NCI-H1092 (cell line): ENCODE data around the gene FUZ.

Experiments
- DNase-seq: peaks from one replicate; lab custom pipeline; 2025; lab: John Stamatoyannopoulos, UW

The FUZ gene, protein sequence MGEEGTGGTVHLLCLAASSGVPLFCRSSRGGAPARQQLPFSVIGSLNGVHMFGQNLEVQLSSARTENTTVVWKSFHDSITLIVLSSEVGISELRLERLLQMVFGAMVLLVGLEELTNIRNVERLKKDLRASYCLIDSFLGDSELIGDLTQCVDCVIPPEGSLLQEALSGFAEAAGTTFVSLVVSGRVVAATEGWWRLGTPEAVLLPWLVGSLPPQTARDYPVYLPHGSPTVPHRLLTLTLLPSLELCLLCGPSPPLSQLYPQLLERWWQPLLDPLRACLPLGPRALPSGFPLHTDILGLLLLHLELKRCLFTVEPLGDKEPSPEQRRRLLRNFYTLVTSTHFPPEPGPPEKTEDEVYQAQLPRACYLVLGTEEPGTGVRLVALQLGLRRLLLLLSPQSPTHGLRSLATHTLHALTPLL

DNA sequence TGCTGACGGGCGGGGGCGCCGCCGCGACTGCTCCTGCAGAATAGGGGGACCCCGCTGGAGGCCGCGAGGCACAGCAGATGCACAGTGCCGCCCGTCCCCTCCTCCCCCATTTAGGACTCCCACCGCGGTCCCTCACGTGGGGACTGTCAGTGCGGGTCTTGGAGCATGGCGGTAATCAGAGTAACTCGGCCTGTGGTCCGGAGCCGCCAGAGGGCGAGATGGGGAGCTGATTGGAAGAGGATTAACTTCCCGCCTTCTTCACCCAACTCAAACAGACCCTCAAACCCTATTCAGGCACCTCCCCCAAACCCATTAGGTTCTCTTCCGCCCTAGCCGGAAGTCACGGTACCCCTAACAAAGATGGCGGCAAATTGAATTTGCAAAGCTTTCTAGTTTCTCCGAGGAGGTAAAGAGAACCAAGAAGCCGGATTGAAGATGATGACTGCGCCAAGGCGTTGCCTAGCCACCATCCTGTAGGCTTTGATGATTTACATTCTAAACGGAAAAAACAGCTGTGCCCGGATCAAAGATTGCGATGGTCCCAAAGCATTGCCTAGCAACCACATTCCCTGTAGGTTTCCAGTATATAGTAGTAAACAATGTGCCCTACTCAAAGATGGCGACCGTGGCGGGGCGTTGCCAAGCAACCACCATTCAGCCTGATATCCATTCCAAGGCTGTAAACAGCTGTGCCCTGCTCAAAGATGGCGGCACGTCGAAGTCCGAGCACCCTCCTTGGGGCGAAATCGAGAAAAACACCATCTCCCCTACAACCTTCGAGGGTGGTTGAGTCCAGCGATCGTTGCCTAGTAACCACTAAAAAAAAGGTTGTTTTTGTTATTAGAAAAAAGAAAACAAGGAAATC lies at the start of gene FUZ:
TSS of gene FUZ (minus strand) at position 296 of the 865 bp plus-strand sequence. CDS start at position 110, 186 bp downstream.
- DNase-seq: peak; percentile 96

DNA sequence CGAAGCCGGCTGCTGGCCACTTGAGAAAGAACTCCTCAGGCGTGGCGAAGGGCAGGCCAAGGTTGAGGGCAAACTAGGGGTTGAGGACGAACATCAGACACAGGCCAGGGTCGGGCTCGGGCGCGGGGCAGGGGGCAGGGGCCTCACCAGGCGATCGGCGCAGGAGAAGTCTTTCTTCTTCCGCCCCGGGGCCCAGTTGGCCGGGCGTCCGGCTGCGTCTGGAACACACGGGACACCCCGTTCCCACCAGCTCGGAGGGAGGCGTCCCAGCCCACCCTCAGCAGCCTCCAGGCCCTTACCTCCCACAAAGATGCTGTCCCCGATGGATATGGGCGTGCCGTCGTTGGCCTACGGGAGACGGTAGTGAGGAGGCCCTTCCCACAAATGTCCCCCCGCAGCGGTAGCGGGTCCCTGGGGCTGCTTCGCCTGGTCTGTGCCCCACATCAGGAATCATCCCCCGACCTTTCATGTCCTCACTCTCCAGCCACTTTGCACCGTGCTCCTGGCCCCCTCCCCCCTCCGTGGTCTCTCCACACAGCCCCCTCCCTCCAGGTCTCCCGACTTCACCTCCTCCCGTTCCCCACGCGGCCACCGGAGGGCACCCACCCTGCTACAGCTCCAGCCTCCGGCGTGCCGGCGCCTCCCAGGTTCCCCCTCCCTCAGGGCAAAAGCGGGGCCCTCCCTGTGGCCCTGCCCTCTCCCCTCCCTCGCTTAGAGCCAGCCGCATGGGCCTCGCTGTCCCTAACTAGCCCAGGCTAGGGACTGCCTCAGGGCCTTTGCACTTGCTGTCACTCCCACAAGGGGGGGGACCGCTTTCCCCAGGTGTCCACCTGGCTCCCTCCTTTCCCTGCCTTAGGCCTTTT lies 49.5 kb upstream of the FUZ start:
- no peak for DNase-seq

DNA sequence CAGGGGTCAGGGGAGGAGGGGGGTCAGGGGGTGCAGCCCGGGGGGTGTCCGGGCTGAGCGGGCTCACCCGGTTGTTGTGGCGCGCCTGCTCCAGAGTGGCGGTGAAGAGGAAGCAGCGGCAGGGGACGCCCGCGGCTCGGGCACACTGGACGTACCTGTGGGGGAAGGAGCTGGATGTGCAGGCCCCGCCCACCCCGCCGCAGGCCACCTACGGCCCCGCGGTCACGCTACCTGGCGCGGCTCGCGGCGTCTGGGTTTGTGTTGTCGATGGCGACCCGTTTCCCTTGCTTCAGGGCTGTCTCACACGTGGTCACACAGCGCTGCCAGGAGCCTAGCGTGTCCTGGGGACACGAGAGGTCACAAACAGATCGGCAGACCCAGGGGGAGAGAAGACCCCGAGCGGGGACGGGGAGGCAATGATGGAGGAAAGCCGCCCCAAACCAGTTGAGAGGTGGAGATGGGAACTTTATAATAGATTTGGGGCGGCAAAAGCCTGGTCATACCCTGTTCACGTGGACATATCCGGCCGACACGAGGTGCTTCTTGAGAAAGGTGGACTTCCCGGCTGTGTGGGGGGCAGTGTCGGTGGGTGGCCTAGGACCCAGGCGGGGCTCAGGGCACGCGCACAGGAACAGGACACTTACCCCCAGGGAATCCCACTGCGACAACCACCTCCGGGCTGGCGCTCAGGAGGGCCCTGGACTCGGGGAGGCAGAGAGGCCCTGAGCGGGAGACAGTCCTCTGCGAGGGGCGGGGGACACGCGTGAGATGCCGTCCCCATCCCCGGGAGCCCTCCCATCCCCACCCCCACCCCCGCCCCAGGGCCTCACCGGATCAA lies 48.7 kb upstream of the FUZ start:
- no peak for DNase-seq

DNA sequence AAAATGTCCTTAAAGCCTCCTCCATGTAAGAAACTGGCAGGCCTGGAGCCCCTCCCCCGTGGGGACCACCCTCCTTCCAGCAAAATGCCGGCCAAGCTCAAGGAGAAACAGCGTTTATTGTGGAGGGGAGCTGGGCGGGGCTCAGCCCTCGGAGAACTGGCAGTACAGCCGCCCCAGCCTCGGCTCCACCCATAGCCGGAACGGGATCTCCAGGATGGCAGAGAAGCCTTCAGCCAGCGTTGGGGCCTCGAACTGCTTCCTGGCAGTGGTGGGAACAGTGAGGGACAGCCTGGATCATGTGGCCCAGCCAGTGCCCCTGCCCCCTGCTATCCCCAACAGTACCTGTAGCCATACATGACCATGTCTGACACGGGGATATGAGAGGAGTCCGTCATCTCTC lies 48.0 kb upstream of the FUZ start:
- no peak for DNase-seq

GRCh38 chr19:49860336-49861102 lies 47.4 kb upstream of the FUZ start:
- DNase-seq: no peak

GRCh38 chr19:49859682-49860335 lies 46.7 kb upstream of the FUZ start:
- DNase-seq: no peak

- no peak for DNase-seq
These were observed 45.2 kb upstream of the FUZ start for GRCh38 chr19:49858088-49858985.

- DNase-seq: no peak
These were observed 44.7 kb upstream of the FUZ start for GRCh38 chr19:49857838-49858087.

DNA sequence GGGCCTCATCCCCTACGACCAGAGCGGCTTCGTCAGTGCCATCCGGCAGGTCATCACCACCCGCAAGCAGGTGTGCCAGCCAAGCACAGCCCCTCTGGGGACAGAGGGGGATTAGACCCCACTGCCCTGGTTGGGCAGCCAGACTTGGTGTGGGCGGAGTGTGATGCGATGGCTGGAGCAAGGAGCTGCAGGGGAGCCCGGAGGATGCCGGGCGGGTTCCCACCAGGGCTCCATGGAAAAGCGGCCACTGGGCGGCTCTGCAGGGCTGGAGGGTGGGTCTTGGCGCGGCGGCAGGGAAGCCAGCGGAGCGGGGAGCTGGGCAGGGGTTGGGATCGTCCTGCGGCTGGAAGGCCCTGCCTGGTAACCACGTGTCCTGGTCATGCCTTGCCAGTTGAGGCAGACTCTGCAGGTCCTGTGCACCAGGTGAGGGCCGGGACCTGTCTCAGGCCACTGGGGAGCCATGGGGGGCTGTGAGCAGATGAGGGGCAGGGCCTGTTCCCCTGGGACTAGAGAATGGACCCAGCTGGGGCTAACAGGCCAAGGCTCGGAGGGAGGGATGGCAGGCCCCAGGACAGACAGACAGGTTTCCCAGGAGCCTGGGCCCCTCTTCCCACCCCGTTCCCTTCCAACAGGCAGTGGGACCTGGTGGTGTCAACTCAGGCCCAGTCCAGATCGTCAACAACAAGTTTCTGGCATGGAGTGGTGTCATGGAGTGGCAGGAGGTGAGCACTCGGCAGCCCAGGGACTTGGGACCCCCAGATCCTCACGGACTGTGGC lies 44.2 kb upstream of the FUZ start:
- DNase-seq: no peak

DNA sequence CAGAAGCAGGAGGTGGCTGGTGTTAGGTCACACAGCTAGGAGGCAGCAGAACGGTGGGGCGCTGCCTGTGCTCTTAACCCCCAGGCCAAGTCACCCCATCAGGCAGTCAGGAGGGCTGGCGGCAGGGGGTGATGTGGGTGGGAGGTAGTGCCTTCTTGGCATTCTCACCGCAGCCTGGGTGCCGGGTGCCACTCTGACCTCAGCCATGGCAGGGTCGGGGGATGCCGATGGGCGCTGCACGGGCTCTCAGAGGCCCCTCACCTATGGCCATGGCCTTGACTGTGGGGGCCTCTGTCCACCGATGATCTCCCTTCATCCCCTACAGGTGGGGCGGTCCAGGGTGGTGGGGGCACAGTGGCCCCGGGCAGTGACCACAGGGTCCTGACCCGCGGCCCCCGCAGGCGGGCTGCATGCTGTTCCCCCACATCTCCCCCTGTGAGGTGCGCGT lies 43.5 kb upstream of the FUZ start:
- DNase-seq: no peak

DNA sequence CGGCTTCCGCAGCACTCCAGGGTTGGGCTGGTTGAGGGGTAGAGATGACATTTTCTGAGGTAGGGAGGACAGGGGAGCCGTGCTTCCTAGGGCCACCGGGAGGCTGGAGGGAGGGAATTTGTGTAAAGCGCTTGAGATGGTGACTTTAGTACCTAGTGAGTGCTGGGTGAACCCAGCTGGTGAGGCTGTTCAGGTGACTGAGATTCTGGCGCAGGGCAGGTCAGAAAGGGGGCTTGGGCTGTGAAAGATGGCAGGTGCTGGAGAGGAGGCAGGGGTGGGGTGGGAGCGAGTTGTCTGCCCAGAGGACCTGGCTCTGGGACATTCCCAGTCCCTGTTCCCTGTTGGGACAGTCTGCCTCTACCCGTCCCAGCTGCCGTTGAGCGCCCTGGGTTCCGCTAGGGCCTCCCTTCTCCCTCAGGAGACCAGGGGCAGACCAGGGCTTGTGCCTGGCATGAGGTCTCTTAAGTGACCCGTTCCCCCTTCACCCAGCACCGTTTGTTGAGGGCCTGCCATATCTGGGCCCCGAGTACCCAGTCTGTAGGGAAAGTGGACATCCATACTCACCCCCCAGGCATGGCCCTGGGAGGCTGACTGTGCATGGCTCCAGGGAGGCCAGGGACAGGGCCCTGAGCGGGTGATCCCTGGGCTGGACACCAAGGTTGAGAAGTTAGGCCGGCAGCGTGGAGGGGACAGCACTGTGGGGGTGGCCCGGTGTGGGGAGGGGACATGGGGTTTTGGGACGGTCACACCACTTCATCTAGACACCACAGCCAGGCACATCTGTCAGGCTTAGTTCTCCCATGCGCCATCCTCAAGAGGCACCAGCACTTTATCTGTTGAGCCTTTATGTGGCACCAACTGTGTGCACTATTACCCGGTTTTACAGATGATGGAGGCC lies 42.8 kb upstream of the FUZ start:
- DNase-seq: no peak

- no peak for DNase-seq
These were observed 42.2 kb upstream of the FUZ start for GRCh38 chr19:49855277-49855675.

DNA sequence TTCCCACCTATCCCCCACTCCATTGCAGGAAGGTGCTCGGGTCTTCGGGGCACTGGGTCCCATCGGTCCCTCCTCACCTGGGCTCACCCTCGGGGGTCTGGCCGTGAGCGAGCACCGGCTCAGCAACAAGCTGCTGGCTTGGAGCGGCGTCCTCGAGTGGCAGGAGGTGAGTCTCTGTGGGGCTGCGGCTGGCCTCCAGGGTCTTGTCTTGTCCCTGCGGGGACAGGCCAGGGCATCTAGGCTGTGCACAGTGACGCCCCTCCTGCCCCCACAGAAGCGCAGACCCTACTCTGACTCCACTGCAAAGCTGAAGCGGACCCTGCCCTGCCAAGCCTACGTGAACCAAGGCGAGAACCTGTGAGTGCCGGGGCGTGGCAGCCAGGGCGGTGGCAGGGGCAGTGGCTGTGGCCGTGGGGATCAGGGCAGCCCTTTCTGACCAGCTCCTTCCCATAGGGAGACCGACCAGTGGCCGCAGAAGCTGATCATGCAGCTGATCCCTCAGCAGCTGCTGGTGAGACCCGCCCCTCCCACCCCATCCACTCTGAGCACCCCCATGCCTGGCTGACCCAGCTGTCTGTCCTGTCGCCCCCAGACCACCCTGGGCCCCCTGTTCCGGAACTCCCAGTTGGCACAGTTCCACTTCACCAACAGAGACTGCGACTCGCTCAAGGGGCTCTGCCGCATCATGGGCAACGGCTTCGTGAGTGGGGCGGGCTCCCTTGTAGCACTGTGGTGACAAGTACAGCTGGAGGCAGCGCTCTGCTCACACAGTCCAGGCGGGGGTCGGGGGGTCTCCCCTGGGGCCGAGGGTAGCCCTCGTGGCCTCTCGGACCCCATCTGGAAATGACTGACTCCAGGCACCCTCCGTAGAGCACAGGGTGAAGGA lies 41.5 kb upstream of the FUZ start:
- no peak for DNase-seq

- no peak for DNase-seq
These were observed 40.8 kb upstream of the FUZ start for GRCh38 chr19:49853852-49854377.

GRCh38 chr19:49852631-49853126 lies 39.6 kb upstream of the FUZ start:
- no peak for DNase-seq
